ENCODE measurements around the gene UNG. TPM values are rescaled to one million over a fixed set of nuclear protein-coding genes. Genes with fewer than 3 reads are reported as not detected.

Gene UNG
- polyA plus RNA-seq, 2 of the 4 experiments (the other 2 are of a cell fraction), result 55.6 to 77.6 TPM

DNA sequence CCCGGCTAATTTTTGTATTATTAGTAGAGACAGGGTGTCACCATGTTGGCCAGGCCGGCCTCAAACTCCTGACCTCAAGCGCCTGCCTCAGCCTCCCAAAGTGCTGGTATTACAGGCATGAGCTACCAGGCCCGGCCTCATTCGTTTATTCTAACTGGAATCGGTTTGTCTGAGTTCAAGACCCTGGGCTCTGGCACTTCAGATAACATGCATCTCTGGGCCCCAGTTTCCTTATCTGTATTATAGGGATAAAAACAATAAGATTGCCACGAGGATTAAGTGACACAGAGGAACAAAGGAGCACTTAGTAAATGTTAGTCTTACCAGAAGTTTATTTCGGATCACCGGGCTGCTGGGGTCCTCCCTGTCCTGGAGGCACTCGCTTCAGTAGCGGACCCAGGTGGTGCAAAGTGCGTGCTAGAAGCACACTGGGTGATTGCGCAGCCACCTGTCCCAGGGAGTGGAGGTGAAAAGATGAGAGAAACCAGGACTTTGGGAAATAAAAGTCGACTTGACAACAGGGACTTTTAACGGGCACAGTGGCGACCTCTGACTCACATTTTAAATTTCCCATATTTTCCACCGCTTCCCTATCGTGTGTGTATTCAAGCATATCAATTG, 56.5 kb downstream of the UNG start:
- Histone ChIP-seq H3K4me3 (peak overlapping the region; percentile 61), H3K4me1 (peaks cover 6% of the 10 kb centered on the region; the same call in 2 of the 3 replicates), H3K4me2 (peak overlapping the region; percentile 78), H3K9me3 (no peaks in the 10 kb centered on the region), H3K27ac (peak overlapping the region; percentile 24 to 90; a peak in 4 of 6 replicates)
- ATAC-seq (peak; percentile 1 to 35; a peak in 4 of 6 replicates), FAIRE-seq (no peak), DNase-seq (ENCODE audit: low read depth in 1 of 2, low spot score in 1 of 2) (peak in 1 of 2 experiments; percentile 23)
- ChIA-PET POLR2A (interaction anchor here (0.6 to 1.6 kb wide), 8 partner anchors 9 to 780 kb away, joined by 3 to 7 read pairs (median 4); no protein-coding TSS in a partner anchor), CTCF (interaction anchor here (1.5 kb wide), 1 partner anchor 20 kb away, joined by 4 read pairs; no protein-coding TSS in a partner anchor)
- 45% methylated on average over 18 of the region's 18 CpGs for WGBS (ENCODE audit: missing lambda C conversion rate)
- TF ChIP-seq, protein P1, sequence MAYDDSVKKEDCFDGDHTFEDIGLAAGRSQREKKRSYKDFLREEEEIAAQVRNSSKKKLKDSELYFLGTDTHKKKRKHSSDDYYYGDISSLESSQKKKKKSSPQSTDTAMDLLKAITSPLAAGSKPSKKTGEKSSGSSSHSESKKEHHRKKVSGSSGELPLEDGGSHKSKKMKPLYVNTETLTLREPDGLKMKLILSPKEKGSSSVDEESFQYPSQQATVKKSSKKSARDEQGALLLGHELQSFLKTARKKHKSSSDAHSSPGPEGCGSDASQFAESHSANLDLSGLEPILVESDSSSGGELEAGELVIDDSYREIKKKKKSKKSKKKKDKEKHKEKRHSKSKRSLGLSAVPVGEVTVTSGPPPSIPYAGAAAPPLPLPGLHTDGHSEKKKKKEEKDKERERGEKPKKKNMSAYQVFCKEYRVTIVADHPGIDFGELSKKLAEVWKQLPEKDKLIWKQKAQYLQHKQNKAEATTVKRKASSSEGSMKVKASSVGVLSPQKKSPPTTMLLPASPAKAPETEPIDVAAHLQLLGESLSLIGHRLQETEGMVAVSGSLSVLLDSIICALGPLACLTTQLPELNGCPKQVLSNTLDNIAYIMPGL (CRISPR knock-in tag; IDR thresholded peaks at IDR 0.05; ENCODE audit: borderline replicate concordance), result no peak
- TF ChIP-seq BHLHE40 (IDR thresholded peaks at IDR 0.05; ENCODE audit: low read depth, low read length) (no peak), TP53 (CRISPR knock-in tag; IDR thresholded peaks at IDR 0.05) (no peak), CBX8 (IDR thresholded peaks at IDR 0.05) (no peak), MAFK (IDR thresholded peaks at IDR 0.05; ENCODE audit: partially characterized antibody) (no peak), HDAC2 (IDR thresholded peaks at IDR 0.05) (no peak), POLR2A (IDR thresholded peaks at IDR 0.05; ENCODE audit: low read length) (no peak), FOSB (CRISPR knock-in tag; IDR thresholded peaks at IDR 0.05) (no peak), HEYL (CRISPR knock-in tag; IDR thresholded peaks at IDR 0.05) (no peak), HOXB13 (CRISPR knock-in tag; IDR thresholded peaks at IDR 0.05; ENCODE audit: low read depth) (no peak), EHF (CRISPR knock-in tag; IDR thresholded peaks at IDR 0.05) (no peak)

DNA sequence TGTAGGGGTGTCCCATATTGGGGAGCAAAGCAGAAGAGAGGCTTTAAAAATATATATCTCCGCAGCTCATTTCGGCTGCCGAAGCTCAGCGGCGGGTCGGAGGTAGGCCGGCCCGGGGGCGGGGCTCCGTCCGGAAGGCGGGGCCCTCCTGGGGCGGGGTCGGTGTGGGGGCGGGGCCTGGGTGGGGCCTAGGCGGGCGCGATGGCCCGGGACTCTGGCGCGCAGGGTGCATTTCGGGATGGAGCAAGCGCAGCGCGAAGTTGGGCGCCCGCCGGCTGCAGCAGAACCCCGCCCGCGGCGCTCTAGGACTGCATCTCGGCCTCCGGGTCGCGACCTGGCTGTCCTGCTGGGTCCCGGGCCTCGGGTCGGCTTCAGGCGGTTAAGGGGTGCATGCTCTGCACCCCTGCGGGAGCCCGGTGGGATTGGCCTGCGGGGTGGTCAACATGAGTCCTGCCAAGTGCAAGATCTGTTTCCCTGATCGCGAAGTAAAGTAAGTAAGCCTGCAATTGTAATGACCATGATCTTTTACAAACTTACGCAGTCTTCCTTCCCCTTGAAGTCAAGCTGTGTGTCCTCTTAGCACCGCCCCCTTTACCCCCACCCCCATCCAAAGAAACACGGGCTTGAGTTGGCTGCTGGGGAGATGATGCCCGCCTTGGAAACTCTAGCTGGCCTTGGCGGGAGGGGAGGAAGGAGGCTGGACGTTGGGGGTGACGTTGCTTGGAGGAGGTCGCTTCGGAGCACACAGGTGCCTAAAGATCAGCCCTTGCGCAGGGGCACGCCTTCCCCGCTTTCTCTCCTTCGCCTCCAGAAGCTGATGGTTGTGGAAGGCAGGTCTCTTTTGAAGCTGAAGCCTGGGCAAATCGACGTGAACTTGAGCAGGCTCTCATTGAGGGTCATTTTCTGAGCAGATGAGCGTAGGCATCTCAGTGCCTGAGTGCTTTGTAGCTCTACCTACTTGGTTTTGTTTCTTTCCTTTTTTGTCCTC, 57.3 kb downstream of the UNG start:
- CTCF ChIA-PET, result interaction anchor here (0.7 to 1.5 kb wide), 4 partner anchors 18 to 230 kb away, joined by 3 to 4 read pairs (median 3); no protein-coding TSS in a partner anchor
- peak overlapping the region; percentile 78 for H3K4me2 ChIP-seq
- peak overlapping the region; percentile 61 for H3K4me3 ChIP-seq
- H3K27ac ChIP-seq, result peak overlapping the region; percentile 72 to 90
- POLR2A ChIA-PET, result interaction anchor here (0.6 to 1.6 kb wide), 11 partner anchors 10 to 779 kb away, joined by 3 to 7 read pairs (median 3); partner anchors contain the start of gene ISCU
- H3K4me1 ChIP-seq, result peaks cover 6% of the 10 kb centered on the region; the same call in 2 of the 3 replicates
- peak; percentile 91 to 96 for ATAC-seq
- TF ChIP-seq PHF8 (IDR thresholded peaks at IDR 0.05; ENCODE audit: borderline replicate concordance, low read depth) (peak; percentile 74), KDM1A (IDR thresholded peaks at IDR 0.05; ENCODE audit: low read depth) (no peak), HOXA7 (CRISPR knock-in tag; IDR thresholded peaks at IDR 0.05) (no peak), RAD21 (conservative IDR thresholded peaks at IDR 0.05 in 1 of 2, IDR thresholded peaks at IDR 0.05 in 1 of 2) (0 out of 5 replicates have a peak, but pooled peaks of 1 of the 2 experiments have one; percentile 24), JUN (IDR thresholded peaks at IDR 0.05) (peak in 1 of 2 experiments; percentile 71; a peak in 2 of 5 replicates), HDAC2 (IDR thresholded peaks at IDR 0.05) (no peak), POLR2A (IDR thresholded peaks at IDR 0.05; ENCODE audit: low read length) (peak; percentile 52)
- TF ChIP-seq, protein P2, sequence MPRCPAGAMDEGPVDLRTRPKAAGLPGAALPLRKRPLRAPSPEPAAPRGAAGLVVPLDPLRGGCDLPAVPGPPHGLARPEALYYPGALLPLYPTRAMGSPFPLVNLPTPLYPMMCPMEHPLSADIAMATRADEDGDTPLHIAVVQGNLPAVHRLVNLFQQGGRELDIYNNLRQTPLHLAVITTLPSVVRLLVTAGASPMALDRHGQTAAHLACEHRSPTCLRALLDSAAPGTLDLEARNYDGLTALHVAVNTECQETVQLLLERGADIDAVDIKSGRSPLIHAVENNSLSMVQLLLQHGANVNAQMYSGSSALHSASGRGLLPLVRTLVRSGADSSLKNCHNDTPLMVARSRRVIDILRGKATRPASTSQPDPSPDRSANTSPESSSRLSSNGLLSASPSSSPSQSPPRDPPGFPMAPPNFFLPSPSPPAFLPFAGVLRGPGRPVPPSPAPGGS (IDR thresholded peaks at IDR 0.05), result 0 out of 3 replicates have a peak, but pooled peaks have one; percentile 39
- TF ChIP-seq, protein P3, sequence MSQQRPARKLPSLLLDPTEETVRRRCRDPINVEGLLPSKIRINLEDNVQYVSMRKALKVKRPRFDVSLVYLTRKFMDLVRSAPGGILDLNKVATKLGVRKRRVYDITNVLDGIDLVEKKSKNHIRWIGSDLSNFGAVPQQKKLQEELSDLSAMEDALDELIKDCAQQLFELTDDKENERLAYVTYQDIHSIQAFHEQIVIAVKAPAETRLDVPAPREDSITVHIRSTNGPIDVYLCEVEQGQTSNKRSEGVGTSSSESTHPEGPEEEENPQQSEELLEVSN (IDR thresholded peaks at IDR 0.05; ENCODE audit: borderline replicate concordance, low read depth), result peak; percentile 48; the same call in 1 of the 2 replicates
- peak; percentile 28 for FAIRE-seq
- 2% methylated on average over 33 of the region's 61 CpGs for WGBS (ENCODE audit: missing lambda C conversion rate)
- DNase-seq (ENCODE audit: low read depth in 1 of 2, low spot score in 1 of 2), result peak; percentile 94 to 98
- no peaks in the 10 kb centered on the region for H3K9me3 ChIP-seq

All from A549 (cell line).